Measurements from ENCODE around the gene FBXL5. TPM values are rescaled to one million over a fixed set of nuclear protein-coding genes. Genes with fewer than 3 reads are reported as not detected.

FBXL5 gene
- total RNA-seq, 1 donor from 2014 or later: 102 TPM

GRCh38 chr4:15676039-15676438, 20.9 kb upstream of the FBXL5 start:
- Histone ChIP-seq H3K4me3 (ENCODE audit: low read depth, low read length) (no peak overlapping the region), H3K36me3 (ENCODE audit: control insufficient read depth, insufficient read depth, low read length) (no peaks in the 10 kb centered on the region), H3K27me3 (ENCODE audit: control insufficient read depth, insufficient read depth, low read length) (no peaks in the 10 kb centered on the region)
- TF ChIP-seq CTCF (IDR thresholded peaks at IDR 0.05; ENCODE audit: insufficient read depth, low read length, severe bottlenecking): no peak
- DNase-seq (ENCODE audit: low read depth): no peak
- no peak for FAIRE-seq

GRCh38 chr4:15675356-15675755, 20.2 kb upstream of the FBXL5 start:
- no peak overlapping the region for H3K4me3 ChIP-seq (ENCODE audit: low read depth, low read length)
- H3K27me3 ChIP-seq (ENCODE audit: control insufficient read depth, insufficient read depth, low read length): no peaks in the 10 kb centered on the region
- no peak for DNase-seq (ENCODE audit: low read depth)
- no peak for TF ChIP-seq CTCF (IDR thresholded peaks at IDR 0.05; ENCODE audit: insufficient read depth, low read length, severe bottlenecking)
- no peak for FAIRE-seq
- H3K36me3 ChIP-seq (ENCODE audit: control insufficient read depth, insufficient read depth, low read length): no peaks in the 10 kb centered on the region

- H3K4me3 ChIP-seq (ENCODE audit: low read depth, low read length): no peak overlapping the region
- no peaks in the 10 kb centered on the region for H3K27me3 ChIP-seq (ENCODE audit: control insufficient read depth, insufficient read depth, low read length)
- DNase-seq (ENCODE audit: low read depth): no peak
- no peak for FAIRE-seq
- no peak for TF ChIP-seq CTCF (IDR thresholded peaks at IDR 0.05; ENCODE audit: insufficient read depth, low read length, severe bottlenecking)
- no peaks in the 10 kb centered on the region for H3K36me3 ChIP-seq (ENCODE audit: control insufficient read depth, insufficient read depth, low read length)
Measured at GRCh38 chr4:15674926-15675325, 19.8 kb upstream of the FBXL5 start.

GRCh38 chr4:15674046-15674445, 18.9 kb upstream of the FBXL5 start:
- Histone ChIP-seq H3K36me3 (ENCODE audit: control insufficient read depth, insufficient read depth, low read length) (no peaks in the 10 kb centered on the region), H3K27me3 (ENCODE audit: control insufficient read depth, insufficient read depth, low read length) (no peaks in the 10 kb centered on the region), H3K4me3 (ENCODE audit: low read depth, low read length) (no peak overlapping the region)
- DNase-seq (ENCODE audit: low read depth) (no peak), FAIRE-seq (no peak)
- no peak for TF ChIP-seq CTCF (IDR thresholded peaks at IDR 0.05; ENCODE audit: insufficient read depth, low read length, severe bottlenecking)

- H3K27me3 ChIP-seq (ENCODE audit: control insufficient read depth, insufficient read depth, low read length): no peaks in the 10 kb centered on the region
Measured at GRCh38 chr4:15673337-15673736, 18.2 kb upstream of the FBXL5 start.

More at GRCh38 chr4:15673337-15673736, 18.2 kb upstream of the FBXL5 start:
- TF ChIP-seq CTCF (IDR thresholded peaks at IDR 0.05; ENCODE audit: insufficient read depth, low read length, severe bottlenecking): no peak
- Histone ChIP-seq H3K36me3 (ENCODE audit: control insufficient read depth, insufficient read depth, low read length) (no peaks in the 10 kb centered on the region), H3K4me3 (ENCODE audit: low read depth, low read length) (no peak overlapping the region)
- FAIRE-seq (no peak), DNase-seq (ENCODE audit: low read depth) (no peak)

Data from bronchial epithelial cell (primary cell).